DMS153 treated with DMSO at 0.1 percent for 48 hours (cell line): ENCODE data around the gene SUCLG2.

Experiments
- DNase-seq: peaks from one replicate; lab custom pipeline; 2025; ENCODE audit not compliant: unreplicated experiment; lab: John Stamatoyannopoulos, UW

SUCLG2 gene

DNA sequence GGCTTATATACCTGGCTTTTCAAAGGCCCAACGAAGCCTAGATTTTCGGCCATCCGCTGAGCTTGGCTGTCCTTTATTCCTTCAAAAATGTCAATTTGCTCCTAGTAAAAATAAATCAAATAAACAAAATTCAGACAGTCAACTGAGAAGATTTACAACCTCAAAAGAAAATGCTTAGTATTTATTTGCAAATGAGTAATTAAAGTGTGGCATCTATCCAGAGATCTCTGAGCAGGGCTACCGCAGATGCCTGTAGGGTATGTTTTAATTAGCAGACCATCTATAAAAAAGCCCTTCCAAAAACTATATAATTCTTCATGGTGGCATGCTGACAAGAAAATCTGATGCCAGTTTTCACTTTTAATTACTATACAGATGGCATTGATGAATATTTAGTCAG lies 136.2 kb downstream of the SUCLG2 start:
- DNase-seq: no peak

DNA sequence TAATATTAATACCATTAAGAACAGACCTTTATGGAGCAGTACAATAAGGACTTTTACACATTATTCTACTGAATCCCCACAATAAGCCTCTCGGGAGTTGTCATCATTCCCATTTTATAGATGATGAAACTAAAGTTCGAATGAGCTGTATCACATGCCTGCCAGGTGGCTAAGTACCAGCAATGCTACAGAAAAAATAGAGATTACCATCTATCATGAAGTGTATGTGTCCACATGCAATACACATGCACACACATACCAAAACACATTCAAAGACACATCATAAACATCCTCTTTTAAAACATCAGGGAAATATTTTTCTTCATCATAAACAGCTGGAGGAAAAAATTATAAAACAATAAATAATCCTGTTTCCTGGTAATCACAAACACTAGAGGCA lies 136.6 kb downstream of the SUCLG2 start:
- DNase-seq: no peak

DNA sequence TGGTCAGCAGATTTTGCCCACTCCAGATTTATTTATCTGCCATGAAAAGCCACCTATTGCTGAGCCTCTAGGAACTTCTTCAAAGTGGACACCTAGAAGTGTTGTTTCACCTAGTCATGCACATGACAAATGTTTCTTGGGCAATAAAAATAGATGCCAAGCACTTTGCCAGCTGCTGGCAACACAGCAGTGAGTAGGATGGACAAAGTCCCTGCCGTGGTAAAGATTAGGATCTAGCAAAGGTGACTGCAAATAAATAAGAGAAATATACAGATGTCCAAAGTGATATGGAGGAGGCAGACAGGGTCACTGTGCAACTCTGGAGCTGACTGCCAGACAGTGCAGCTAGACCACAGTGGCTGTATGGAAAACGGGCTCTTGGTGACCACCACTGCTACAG lies 137.9 kb downstream of the SUCLG2 start:
- no peak for DNase-seq

DNA sequence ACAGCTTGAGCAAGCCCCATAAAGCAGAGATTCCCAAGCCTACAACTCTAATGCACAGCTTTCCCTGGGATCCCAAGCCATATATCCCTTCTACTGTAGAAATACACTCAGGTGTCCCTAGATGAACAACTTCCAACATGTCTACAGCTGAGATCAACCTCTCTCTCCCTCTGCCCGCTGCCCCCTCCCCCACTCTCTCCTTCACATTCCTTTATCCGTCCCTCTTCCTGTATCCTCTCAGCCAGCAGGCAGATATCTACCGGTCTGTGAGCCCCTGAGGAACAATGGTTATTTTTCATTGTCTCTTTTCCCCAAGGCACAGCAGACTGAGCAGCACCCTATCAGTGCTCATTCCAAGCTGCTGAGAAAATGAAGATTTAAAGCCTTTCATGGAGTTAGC lies 138.6 kb downstream of the SUCLG2 start:
- DNase-seq: no peak

DNA sequence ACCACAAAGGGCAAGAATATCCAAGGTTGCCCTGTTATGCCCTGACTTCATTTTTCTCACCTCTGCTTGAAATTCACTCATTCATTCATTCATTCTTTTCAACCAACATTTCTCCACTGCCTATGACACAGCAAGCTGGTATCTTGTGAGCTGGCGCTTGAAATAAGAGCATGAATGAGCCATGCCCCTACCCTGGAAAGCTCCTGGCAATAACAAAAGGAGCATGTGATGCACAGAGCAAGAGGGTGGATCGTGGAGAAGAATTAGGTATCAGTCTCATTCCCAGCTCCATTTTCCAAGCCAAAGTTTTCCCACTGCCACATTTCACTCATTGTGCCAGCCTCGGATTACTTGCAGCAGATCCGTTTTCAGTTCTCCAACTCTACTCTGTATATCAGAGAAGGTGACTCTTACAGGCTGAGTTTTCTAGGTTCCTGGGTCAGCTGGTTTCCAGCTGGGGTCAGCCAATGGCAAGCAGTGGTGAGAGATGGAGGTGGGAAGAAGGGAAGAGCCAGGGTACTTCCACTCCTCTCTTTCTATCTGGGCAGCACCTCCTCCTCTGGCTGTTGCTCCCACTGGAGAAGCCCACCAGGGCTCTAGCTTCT lies 144.8 kb downstream of the SUCLG2 start:
- DNase-seq: no peak

DNA sequence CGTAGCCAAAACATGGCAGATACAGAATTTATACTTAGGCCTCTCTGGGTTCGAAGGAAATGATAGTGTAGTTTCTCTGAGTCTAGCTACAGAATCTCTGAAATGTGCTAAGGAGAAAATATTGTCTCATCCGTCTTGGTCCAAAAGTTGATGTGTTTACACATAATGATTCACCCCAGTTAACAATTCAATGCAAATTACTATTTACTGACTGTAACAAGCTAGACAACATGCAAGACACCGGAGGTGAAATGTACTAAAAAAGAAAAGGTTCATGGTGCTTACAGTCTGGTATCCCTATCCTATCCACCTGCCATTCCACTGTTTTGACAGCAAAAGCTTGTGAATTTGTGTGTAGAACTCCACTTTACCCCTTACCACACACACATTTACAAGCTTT lies 146.8 kb downstream of the SUCLG2 start:
- DNase-seq: no peak

DNA sequence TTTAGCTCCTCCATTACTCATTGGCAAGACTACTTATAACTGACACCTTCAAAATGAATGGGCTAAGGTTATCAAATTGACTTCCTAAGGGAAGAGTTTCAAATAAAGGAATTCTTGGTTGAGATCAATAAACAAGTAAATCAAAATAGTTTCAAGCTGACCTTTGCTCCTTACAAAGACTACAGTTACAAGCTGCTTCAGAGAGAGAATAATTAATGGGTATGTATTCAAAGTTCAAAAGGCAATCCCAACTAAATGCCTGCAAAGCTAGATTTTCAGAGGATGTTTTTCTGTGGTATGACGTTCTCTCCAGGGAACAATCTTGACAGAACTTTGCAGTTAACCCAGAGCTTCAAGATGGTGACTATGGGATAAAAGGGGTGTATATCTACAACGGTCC lies 153.7 kb downstream of the SUCLG2 start:
- DNase-seq: no peak

DNA sequence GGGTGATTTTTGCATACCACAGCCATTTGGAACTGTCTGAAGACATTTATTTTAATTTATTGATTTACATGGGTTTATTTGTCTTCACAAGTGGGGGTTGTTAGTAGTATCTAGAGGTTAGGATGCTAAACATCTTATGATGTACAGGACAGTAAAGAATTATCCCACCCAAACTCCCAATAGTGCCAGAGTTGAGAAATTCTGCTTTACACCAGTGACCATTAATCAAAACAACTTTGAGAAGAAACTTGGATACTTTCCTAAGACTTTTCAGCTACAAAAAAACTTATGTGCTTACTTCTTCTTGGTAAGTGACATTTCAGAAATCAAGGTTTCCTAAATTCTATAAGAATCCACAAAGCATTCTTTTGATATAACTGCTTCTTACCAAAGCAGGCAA lies 156.7 kb downstream of the SUCLG2 start:
- DNase-seq: no peak

DNA sequence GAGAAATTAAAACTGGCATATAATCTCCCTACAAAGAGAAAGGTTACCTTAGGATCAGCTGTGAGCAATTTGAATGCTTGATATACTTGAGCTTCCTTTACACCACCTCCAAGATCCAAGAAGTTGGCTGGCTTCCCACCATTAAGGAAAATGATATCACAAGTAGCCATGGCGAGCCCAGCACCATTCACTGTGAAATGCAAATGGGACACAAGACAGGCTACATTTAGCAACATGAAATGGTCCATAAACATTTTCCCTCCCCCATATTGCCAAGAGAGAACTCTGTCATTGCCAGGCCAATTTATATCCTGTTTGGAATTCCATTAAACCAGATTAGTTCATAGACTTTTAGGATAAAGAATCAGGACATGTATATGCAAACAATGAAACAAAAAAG lies 158.7 kb downstream of the SUCLG2 start:
- DNase-seq: no peak

DNA sequence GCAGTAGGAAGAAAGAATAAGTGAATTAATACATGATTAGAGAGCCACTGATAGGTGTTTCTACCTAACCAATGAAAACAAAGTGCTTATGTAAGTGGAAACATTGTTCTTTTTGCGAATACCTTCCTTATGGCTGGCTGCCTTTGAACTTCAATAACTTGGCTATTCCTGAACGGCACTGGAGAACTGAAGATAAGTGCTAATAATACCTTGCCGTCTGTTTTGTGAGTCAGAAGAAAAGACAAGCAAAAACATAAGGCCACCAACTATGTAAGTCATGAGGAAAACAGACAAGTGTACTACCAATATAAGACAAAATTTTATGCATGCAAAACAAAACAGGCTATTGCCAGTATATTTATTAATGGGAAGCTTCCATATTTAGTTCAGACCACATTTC lies 160.6 kb downstream of the SUCLG2 start:
- no peak for DNase-seq

DNA sequence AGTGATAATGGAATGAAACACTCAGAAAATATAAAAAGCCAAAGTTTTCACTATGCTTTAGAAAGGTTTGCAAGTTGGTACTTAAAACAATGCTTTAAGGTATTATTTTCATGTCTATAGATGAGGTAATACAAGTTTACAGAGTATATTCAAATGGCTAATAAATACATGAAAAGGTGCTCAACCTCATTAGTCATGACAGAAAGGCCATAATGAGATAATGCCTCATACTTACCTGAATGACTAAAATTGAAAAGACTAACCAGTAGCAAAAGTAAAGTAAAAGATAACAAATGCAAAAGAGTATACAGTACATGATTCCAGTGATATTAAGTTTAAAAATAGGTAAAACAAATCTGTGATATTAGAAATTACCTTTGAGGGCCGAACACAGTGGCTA lies 163.8 kb downstream of the SUCLG2 start:
- DNase-seq: no peak

DNA sequence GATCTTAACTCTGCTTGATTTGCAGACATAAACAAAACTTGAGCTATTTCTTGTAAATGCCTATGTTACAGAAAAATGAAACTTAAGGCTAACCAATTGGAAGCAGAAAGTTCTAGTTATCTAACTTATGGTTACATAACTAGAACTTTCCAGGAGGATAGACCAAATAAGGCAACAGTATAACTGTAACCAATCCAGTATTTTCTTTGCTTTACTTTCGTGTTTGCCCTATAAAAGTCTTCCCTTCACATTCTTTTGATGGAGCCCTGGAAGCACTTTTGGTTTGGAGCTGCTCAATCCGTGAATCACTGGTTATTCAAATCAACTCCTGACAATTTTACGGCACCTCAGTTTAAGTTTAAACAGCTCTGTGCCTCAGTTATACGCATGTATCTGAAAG lies 164.6 kb downstream of the SUCLG2 start:
- DNase-seq: no peak

DNA sequence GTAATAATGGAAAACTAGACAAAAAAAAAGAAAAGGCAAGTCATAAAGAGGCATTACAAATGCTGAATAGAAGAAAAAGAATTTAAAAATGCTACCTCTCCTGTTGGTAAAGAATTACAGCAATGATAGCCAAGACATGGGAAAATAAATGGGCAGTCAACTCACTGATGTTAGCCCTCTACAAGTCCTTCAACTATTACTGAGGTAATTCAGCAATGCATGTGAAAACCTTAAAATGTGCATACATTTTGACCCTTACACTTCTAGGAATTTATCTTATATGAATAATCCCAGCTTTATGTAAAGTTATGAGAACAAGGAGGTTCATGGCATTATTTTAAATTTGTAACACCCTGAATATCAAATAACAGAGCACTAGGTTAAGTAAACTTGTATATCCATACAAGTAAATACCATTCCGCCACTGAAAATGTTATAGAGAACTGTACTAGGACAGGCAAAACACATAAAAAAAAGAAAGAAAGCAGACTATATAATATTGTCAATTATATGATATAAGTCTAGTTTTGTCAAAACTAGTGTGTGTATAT lies 166.8 kb downstream of the SUCLG2 start:
- DNase-seq: no peak

DNA sequence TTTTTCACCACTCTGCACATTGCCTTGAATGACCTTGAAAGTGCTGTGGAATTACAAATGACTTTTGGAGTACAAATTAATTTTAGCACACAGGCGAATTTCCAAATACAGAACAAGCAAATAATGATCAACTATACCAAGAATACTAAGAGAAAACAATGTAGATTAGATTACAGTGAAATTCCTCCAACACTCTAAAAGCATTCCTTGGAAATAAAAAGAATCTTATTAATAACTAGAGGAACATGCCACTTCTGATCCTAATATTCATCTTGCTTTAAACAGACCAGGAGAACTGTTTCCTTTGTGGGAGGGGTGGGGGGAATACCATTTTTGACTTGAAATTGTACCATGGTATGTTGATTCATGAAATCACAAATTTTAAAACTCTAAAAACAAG lies 167.5 kb downstream of the SUCLG2 start:
- no peak for DNase-seq

DNA sequence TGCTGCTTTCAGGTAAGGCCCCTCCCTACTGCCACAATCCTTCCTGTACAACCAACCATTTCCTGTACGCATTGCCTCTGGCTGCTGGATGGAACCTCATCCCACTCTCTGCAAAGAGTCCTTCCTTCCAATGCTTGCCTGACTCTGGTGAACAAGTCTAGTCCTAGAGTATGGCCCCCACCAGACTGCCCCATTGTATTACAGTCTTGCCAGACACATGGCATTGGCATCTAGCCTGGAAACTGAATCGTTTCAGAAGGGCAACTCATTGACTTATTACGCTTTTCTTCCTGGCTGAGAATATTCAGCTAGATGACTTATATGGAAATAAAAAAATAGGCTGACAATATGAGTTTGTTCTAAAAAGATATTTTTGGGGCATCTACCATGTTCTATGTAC lies 170.3 kb downstream of the SUCLG2 start:
- no peak for DNase-seq

DNA sequence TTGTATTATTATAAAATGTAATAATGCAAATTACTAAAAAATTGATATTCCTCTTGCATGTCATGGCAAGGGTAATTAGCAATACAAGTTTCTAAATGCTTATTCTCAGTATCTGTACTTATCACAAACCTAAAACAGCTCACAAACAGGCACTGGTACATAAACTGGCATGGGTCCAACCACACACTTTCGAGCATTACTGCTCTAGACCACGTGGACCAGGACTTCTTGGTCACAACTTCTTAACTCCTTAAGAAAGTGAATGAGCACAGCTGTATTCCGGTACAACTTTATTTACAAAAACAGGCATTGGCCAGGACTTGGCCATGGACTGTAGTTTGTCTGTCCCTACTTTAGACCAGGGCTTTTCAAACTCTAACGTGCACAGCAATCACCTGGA lies 173.3 kb downstream of the SUCLG2 start:
- DNase-seq: no peak

DNA sequence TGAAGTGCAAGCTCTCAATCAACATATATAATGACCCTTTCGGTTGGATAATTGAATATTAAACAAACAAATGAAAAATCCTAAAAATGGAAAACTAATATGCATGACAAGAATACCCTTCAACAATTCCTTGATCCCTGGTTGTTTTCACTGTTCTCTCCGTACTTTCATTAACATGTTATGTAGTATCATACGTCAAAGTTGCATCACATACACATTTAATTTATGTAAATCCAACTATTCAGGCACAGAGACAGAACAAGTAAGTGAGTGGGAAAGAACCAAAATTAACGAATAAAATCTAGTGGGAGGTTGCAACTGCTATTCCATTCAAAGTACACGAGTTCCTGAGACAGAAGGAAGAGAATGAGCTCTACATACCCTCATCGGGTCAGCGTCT lies 176.0 kb downstream of the SUCLG2 start:
- DNase-seq: no peak

DNA sequence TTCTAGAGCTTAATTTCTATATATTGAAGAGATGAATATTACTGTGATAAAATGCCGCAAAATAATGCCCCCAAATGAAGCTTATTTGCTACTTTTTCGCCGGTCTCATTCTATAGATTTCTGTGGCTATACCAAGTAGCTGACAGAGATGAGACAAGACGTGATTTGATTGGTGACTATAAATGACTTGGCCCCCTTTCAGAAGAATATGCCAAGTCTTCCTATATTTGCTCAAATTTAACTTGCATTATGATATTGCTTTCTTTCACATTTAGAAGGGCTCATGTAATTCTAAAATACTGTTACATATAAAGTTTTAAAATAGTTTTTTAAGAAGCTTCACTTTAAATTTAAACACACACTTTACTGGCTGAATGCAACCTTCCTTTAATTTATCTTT lies 180.1 kb downstream of the SUCLG2 start:
- DNase-seq: no peak

DNA sequence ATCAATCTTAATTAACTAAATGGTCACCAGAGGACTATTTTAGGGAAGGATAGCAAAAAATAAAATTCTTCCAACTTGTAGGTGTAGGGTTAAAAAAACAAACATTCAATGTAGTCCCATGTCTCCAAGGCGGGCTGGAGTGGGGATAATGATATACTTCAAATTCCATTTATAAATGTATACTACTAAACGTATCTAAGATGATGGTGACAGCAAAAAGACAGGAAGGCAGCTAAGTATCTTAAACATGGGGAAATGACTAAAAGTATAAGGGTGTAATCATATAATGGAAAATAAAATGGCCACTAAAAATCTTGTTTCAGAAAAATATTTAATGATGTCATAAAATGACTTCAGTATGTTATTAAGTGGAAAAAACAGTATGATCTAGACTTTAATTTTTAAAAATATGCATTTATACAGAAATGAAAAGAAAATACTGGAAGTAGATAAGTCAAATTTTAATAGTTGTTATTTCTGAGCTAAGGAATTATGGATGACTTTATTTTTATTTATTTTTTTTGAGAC lies 181.7 kb downstream of the SUCLG2 start:
- no peak for DNase-seq

DNA sequence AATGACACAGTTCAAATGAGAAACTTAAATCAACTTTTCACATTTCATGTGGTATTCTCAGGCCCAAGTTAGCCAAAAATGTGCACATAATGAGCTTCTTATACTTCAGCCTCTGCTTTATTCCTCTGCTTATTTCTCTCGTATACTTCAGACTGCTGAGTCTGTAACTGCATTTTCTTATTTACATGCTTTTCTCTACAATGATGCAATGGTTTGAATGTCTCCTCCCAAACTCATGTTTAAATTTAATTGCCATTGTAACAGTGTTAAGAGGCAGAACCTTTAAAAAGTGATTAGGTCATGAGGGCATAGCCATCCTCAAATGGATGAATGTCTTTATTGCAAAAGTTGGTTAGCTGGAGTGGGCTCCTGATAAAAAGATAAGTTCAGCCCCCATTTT lies 184.2 kb downstream of the SUCLG2 start:
- no peak for DNase-seq

DNA sequence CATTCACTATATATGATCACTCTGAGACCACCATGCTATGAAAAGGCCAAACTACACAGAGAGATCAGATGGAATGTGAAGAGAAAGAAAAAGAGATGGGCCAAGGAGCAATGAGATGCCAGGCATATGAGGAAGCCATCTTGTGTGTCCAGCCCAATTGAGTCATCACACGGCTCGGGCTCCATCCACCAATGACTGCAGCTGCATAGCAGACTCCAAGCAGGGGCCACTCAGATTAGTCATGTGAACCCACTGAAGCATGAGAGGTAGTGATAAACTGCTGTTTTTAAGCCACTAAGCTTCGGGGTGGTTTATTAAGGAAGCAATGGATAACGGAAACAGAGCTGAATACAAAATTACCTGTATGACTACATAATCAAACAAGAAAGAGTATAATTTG lies 185.9 kb downstream of the SUCLG2 start:
- DNase-seq: no peak

DNA sequence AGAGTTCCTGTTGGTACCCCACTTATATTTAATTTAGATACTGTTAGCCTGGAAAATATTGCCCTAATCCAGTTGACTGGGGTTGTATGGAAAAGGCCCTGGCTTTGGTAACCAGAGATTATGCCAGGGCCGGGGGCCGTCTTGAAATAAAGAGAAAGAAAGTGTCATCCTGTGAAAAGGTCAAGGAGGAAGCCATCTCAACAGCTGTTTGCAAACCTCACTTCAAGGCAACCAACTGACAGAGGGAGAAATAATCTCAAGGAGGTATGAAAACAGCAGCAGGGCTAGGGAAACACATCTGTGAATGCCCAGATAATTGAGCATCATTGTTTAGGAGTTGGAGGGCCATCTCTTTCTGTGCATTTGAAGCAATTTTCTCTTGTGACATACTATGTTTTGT lies 190.8 kb downstream of the SUCLG2 start:
- no peak for DNase-seq

DNA sequence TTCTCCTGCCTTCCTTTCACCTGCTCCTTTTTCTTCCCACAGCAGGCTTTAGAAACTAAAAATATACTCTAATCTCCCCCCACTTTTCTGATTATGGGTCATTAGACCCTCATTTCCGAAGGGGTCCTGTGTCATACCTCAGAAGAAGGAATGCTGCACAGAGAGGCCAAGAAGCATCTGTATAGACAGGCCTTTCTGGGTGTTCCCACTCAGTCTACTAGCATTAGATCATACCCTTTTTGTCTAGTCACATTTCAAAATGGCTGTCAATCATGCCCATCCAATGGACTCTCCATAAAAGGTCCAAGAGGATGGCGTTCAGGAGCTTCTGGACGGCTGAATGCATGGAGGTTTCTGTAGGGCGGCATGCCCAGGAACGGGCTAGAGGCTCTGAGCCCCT lies 192.2 kb downstream of the SUCLG2 start:
- DNase-seq: no peak
